ENCODE results near the gene UTP15. TPM values are rescaled to one million over a fixed set of nuclear protein-coding genes. Genes with fewer than 3 reads are reported as not detected.

UTP15 gene
- total RNA-seq, 5 donors from 2014 or later (not counting 1 experiment from before 2014, with no cell fraction given) = 21.6 to 40.6 (median 24.5) TPM

- CTCF ChIA-PET = no interaction called here
- Mint-ChIP-seq H3K9me3 (no peaks in the 10 kb centered on the region), H3K27me3 (no peaks in the 10 kb centered on the region), H3K27ac (no peak overlapping the region), H3K4me3 (no peak overlapping the region), H3K4me1 (no peaks in the 10 kb centered on the region), H3K36me3 (peaks cover 29% of the 10 kb centered on the region)
- ATAC-seq (replicated peaks in 1 of 4) = no peak
- H3K27me3 ChIP-seq (replicated peaks in 1 of 2; ENCODE audit: control insufficient read depth in 2 of 2, extremely low read depth in 1 of 2, insufficient read depth in 2 of 2, low read length in 1 of 2) = no peaks in the 10 kb centered on the region
- no peak overlapping the region for H3K27ac ChIP-seq (ENCODE audit: low read length)
- no peak for DNase-seq
- peaks cover 5 to 42% of the 10 kb centered on the region in 2 donors for H3K36me3 ChIP-seq (ENCODE audit: control insufficient read depth in 2 of 2, extremely low read depth in 1 of 2, insufficient read depth in 1 of 2, low read length in 1 of 2)
- POLR2A ChIA-PET = no interaction called here
- H3K9me3 ChIP-seq = no peaks in the 10 kb centered on the region
- H3K4me1 ChIP-seq (ENCODE audit: control insufficient read depth in 1 of 2, extremely low read depth in 1 of 2, insufficient read depth in 2 of 2, low read length in 2 of 2) = no peaks in the 10 kb centered on the region
- no peak overlapping the region for H3K4me3 ChIP-seq (ENCODE audit: control insufficient read depth in 1 of 2, extremely low read depth in 1 of 2, low read length in 1 of 2)
Measured at GRCh38 chr5:73552642-73553041, 12.9 kb upstream of the UTP15 start.

GRCh38 chr5:73558950-73559349 is 6.6 kb upstream of the UTP15 start:
- Histone ChIP-seq H3K4me1 (ENCODE audit: control insufficient read depth in 1 of 2, extremely low read depth in 1 of 2, insufficient read depth in 2 of 2, low read length in 2 of 2) (peaks cover 4 to 11% of the 10 kb centered on the region in 2 experiments), H3K9me3 (no peaks in the 10 kb centered on the region), H3K27ac (ENCODE audit: low read length) (no peak overlapping the region), H3K4me3 (ENCODE audit: control insufficient read depth in 1 of 2, extremely low read depth in 1 of 2, low read length in 1 of 2) (no peak overlapping the region), H3K36me3 (ENCODE audit: control insufficient read depth in 2 of 2, extremely low read depth in 1 of 2, insufficient read depth in 1 of 2, low read length in 1 of 2) (peaks cover 7 to 63% of the 10 kb centered on the region in 2 donors), H3K27me3 (replicated peaks in 1 of 2; ENCODE audit: control insufficient read depth in 2 of 2, extremely low read depth in 1 of 2, insufficient read depth in 2 of 2, low read length in 1 of 2) (no peaks in the 10 kb centered on the region)
- no peak overlapping the region for H3K4me3 Mint-ChIP-seq
- peaks cover 39% of the 10 kb centered on the region for H3K36me3 Mint-ChIP-seq
- H3K27ac Mint-ChIP-seq = no peak overlapping the region
- ATAC-seq (replicated peaks in 1 of 4) = no peak
- 100% methylated on average over 1 of the region's 1 CpG for WGBS (ENCODE audit: insufficient coverage)
- POLR2A ChIA-PET = interaction anchor here in 1 of 2 donors (0.5 kb wide), 1 partner anchor 63 kb away, joined by 5 read pairs; no protein-coding TSS in a partner anchor
- H3K9me3 Mint-ChIP-seq = no peaks in the 10 kb centered on the region
- peaks cover 16 to 27% (median 25%) of the 10 kb centered on the region in 3 donors for H3K4me1 Mint-ChIP-seq
- CTCF ChIA-PET = no interaction called here
- no peaks in the 10 kb centered on the region for H3K27me3 Mint-ChIP-seq
- DNase-seq = no peak

- no peak overlapping the region for H3K27ac ChIP-seq (ENCODE audit: low read length)
- no peaks in the 10 kb centered on the region for H3K9me3 ChIP-seq
- H3K27me3 ChIP-seq (replicated peaks in 1 of 2; ENCODE audit: control insufficient read depth in 2 of 2, extremely low read depth in 1 of 2, insufficient read depth in 2 of 2, low read length in 1 of 2) = no peaks in the 10 kb centered on the region
- peak overlapping the region in 1 of 2 donors; percentile 93 for H3K4me3 ChIP-seq (ENCODE audit: control insufficient read depth in 1 of 2, extremely low read depth in 1 of 2, low read length in 1 of 2)
- Mint-ChIP-seq H3K27me3 (no peaks in the 10 kb centered on the region), H3K36me3 (peaks cover 20% of the 10 kb centered on the region), H3K4me3 (peak overlapping the region; percentile 92 to 100 (median 95)), H3K27ac (peak overlapping the region; percentile 36 to 100), H3K4me1 (peaks cover 36 to 57% (median 55%) of the 10 kb centered on the region in 3 donors), H3K9me3 (no peaks in the 10 kb centered on the region)
- ChIA-PET CTCF (interaction anchor here in 1 of 2 donors (1.6 kb wide), 1 partner anchor 45 kb away, joined by 5 read pairs; no protein-coding TSS in a partner anchor), POLR2A (interaction anchor here (0.6 to 1.8 kb wide), 5 partner anchors 10 to 1256 kb away, joined by 3 to 11 read pairs (median 3); partner anchors contain the start of gene BTF3 (in 1 of the 2))
- H3K36me3 ChIP-seq (ENCODE audit: control insufficient read depth in 2 of 2, extremely low read depth in 1 of 2, insufficient read depth in 1 of 2, low read length in 1 of 2) = peaks cover 0 to 18% of the 10 kb centered on the region in 2 donors
- ATAC-seq (replicated peaks in 1 of 4) (no peak), DNase-seq (peak in 1 of 35 experiments; percentile 4)
- no CpG with 5 or more reads among the region's 3 CpGs for WGBS (ENCODE audit: insufficient coverage)
- H3K4me1 ChIP-seq (ENCODE audit: control insufficient read depth in 1 of 2, extremely low read depth in 1 of 2, insufficient read depth in 2 of 2, low read length in 2 of 2) = peaks cover 18 to 22% of the 10 kb centered on the region in 2 experiments
Measured at GRCh38 chr5:73564018-73564417, 1.5 kb upstream of the UTP15 start.

GRCh38 chr5:73564675-73565074 is 868 bp upstream of the UTP15 start:
- peaks cover 0 to 20% of the 10 kb centered on the region in 2 donors for H3K36me3 ChIP-seq (ENCODE audit: control insufficient read depth in 2 of 2, extremely low read depth in 1 of 2, insufficient read depth in 1 of 2, low read length in 1 of 2)
- H3K4me1 Mint-ChIP-seq = peaks cover 36 to 57% (median 55%) of the 10 kb centered on the region in 3 donors
- WGBS (ENCODE audit: insufficient coverage) = 20% methylated on average over 8 of the region's 9 CpGs

GRCh38 chr5:73565969-73566547 is 515 bp downstream of the UTP15 start:
- no peaks in the 10 kb centered on the region for H3K27me3 ChIP-seq (replicated peaks in 1 of 2; ENCODE audit: control insufficient read depth in 2 of 2, extremely low read depth in 1 of 2, insufficient read depth in 2 of 2, low read length in 1 of 2)
- Mint-ChIP-seq H3K4me3 (peak overlapping the region; percentile 92 to 100 (median 95)), H3K4me1 (peaks cover 31 to 53% (median 51%) of the 10 kb centered on the region in 3 donors), H3K27ac (peak overlapping the region; percentile 98 to 100), H3K36me3 (peaks cover 27% of the 10 kb centered on the region), H3K27me3 (no peaks in the 10 kb centered on the region), H3K9me3 (no peaks in the 10 kb centered on the region)
- WGBS (ENCODE audit: insufficient coverage) = 0% methylated on average over 1 of the region's 8 CpGs
- no peaks in the 10 kb centered on the region for H3K9me3 ChIP-seq
- peaks cover 18% of the 10 kb centered on the region in 2 experiments for H3K4me1 ChIP-seq (ENCODE audit: control insufficient read depth in 1 of 2, extremely low read depth in 1 of 2, insufficient read depth in 2 of 2, low read length in 2 of 2)
- CTCF ChIA-PET = interaction anchor here (0.5 to 1.1 kb wide), 2 partner anchors 28 to 1247 kb away, joined by 6 to 9 read pairs; no protein-coding TSS in a partner anchor
- H3K27ac ChIP-seq (ENCODE audit: low read length) = peak overlapping the region; percentile 96
- no peak for ATAC-seq (replicated peaks in 1 of 4)
- POLR2A ChIA-PET = interaction anchor here in 1 of 2 donors (1.3 kb wide), 1 partner anchor 67 kb away, joined by 6 read pairs; no protein-coding TSS in a partner anchor
- peak overlapping the region; percentile 93 to 99 for H3K4me3 ChIP-seq (ENCODE audit: control insufficient read depth in 1 of 2, extremely low read depth in 1 of 2, low read length in 1 of 2)
- H3K36me3 ChIP-seq (ENCODE audit: control insufficient read depth in 2 of 2, extremely low read depth in 1 of 2, insufficient read depth in 1 of 2, low read length in 1 of 2) = peaks cover 0 to 23% of the 10 kb centered on the region in 2 donors
- DNase-seq = no peak

More at GRCh38 chr5:73564675-73565074, 868 bp upstream of the UTP15 start:
- Mint-ChIP-seq H3K4me3 (peak overlapping the region; percentile 92 to 100 (median 95)), H3K9me3 (no peaks in the 10 kb centered on the region), H3K27me3 (no peaks in the 10 kb centered on the region), H3K36me3 (peaks cover 22% of the 10 kb centered on the region), H3K27ac (peak overlapping the region; percentile 98 to 100)
- ChIA-PET POLR2A (interaction anchor here (0.6 to 1.8 kb wide), 3 partner anchors 11 to 1256 kb away, joined by 3 to 11 read pairs (median 4); partner anchors contain the start of gene BTF3 (in 1 of the 2)), CTCF (interaction anchor here in 1 of 2 donors (0.9 to 1.6 kb wide), 2 partner anchors 46 to 68 kb away, joined by 5 read pairs; no protein-coding TSS in a partner anchor)
- DNase-seq = peak in 23 of 35 experiments; percentile 1 to 39 (median 14)
- peak overlapping the region; percentile 93 to 99 for H3K4me3 ChIP-seq (ENCODE audit: control insufficient read depth in 1 of 2, extremely low read depth in 1 of 2, low read length in 1 of 2)
- H3K27me3 ChIP-seq (replicated peaks in 1 of 2; ENCODE audit: control insufficient read depth in 2 of 2, extremely low read depth in 1 of 2, insufficient read depth in 2 of 2, low read length in 1 of 2) = no peaks in the 10 kb centered on the region
- ATAC-seq (replicated peaks in 1 of 4) = no peak
- H3K4me1 ChIP-seq (ENCODE audit: control insufficient read depth in 1 of 2, extremely low read depth in 1 of 2, insufficient read depth in 2 of 2, low read length in 2 of 2) = peaks cover 18 to 22% of the 10 kb centered on the region in 2 experiments
- H3K27ac ChIP-seq (ENCODE audit: low read length) = peak overlapping the region; percentile 96
- no peaks in the 10 kb centered on the region for H3K9me3 ChIP-seq

GRCh38 chr5:73582285-73583145 is 17.0 kb downstream of the UTP15 start:
- ATAC-seq (replicated peaks in 1 of 4) (no peak), DNase-seq (no peak)
- Histone ChIP-seq H3K4me3 (ENCODE audit: control insufficient read depth in 1 of 2, extremely low read depth in 1 of 2, low read length in 1 of 2) (no peak overlapping the region), H3K4me1 (ENCODE audit: control insufficient read depth in 1 of 2, extremely low read depth in 1 of 2, insufficient read depth in 2 of 2, low read length in 2 of 2) (no peaks in the 10 kb centered on the region), H3K27ac (ENCODE audit: low read length) (no peak overlapping the region), H3K27me3 (replicated peaks in 1 of 2; ENCODE audit: control insufficient read depth in 2 of 2, extremely low read depth in 1 of 2, insufficient read depth in 2 of 2, low read length in 1 of 2) (no peaks in the 10 kb centered on the region), H3K9me3 (no peaks in the 10 kb centered on the region), H3K36me3 (ENCODE audit: control insufficient read depth in 2 of 2, extremely low read depth in 1 of 2, insufficient read depth in 1 of 2, low read length in 1 of 2) (peaks cover 0 to 40% of the 10 kb centered on the region in 2 donors)
- Mint-ChIP-seq H3K27me3 (no peaks in the 10 kb centered on the region), H3K4me3 (no peak overlapping the region), H3K36me3 (peaks cover 29% of the 10 kb centered on the region), H3K4me1 (no peaks in the 10 kb centered on the region), H3K9me3 (no peaks in the 10 kb centered on the region), H3K27ac (no peak overlapping the region)
- ChIA-PET POLR2A (no interaction called here), CTCF (no interaction called here)
- no CpG with 5 or more reads among the region's 3 CpGs for WGBS (ENCODE audit: insufficient coverage)
